IMR-90 (cell line): Measurements from ENCODE around the gene GNAI2. TPM values are rescaled to one million over a fixed set of nuclear protein-coding genes. Genes with fewer than 3 reads are reported as not detected.

Experiments
- ATAC-seq: fragments of 200-7000 bp; cut with Tn5 transposase; 2 replicates; pipeline ENCODE4 v1.9.1; 2020; ENCODE audit warnings: low read depth, mild to moderate bottlenecking, moderate library complexity
- BruUV-seq: library from RNA; stranded (reverse); fragments of 400-500 nt; replicated peaks from 2 replicates; lab custom pipeline; 2021; lab: Mats Ljungman, UMichigan
- CTCF ChIA-PET: fragments of 300-600 bp; formaldehyde crosslinking; extraction: SDS; loops from one replicate; lab custom pipeline; 2021; ENCODE audit warnings: antibody characterized with exemption; lab: Yijun Ruan, JAX
- POLR2A ChIA-PET: fragments of 300-600 bp; sonication (Branson Sonifier 250); formaldehyde crosslinking; loops from one replicate; lab custom pipeline; 2022; ENCODE audit warnings: antibody characterized with exemption; ENCODE audit not compliant: unreplicated experiment; lab: Charles Lee
- DNase-seq: peaks from one replicate; pipeline ENCODE4 v3.0.0; 2013
- H2AFZ ChIP-seq: replicated peaks from 2 replicates; pipeline ENCODE3; 2013; ENCODE audit warnings: low read length, mild to moderate bottlenecking; ENCODE audit not compliant: poor library complexity
- H2AK5ac ChIP-seq: 2 replicates; pipeline ENCODE4 v1.6.1; 2013; ENCODE audit warnings: low read depth, low read length, inconsistent platforms
- H2AK9ac ChIP-seq: replicated peaks from 2 replicates; pipeline ENCODE3; 2013; ENCODE audit warnings: mild to moderate bottlenecking, low read depth, low read length, moderate library complexity; ENCODE audit not compliant: poor library complexity
- H2BK120ac ChIP-seq: 2 replicates; pipeline ENCODE4 v1.6.1; 2013; ENCODE audit warnings: low read depth, low read length, inconsistent platforms
- H2BK15ac ChIP-seq: 3 replicates; pipeline ENCODE4 v1.6.1; 2013; ENCODE audit warnings: low read depth, low read length, inconsistent platforms
- H2BK20ac ChIP-seq: 2 replicates; pipeline ENCODE4 v1.6.1; 2013; ENCODE audit warnings: low read depth, mild to moderate bottlenecking, inconsistent platforms, low read length, moderate library complexity
- H2BK5ac ChIP-seq: 2 replicates; pipeline ENCODE4 v1.6.1; 2013; ENCODE audit warnings: mild to moderate bottlenecking, low read depth, low read length, inconsistent platforms; ENCODE audit not compliant: poor library complexity, severe bottlenecking
- H3K14ac ChIP-seq: replicated peaks from 2 replicates; pipeline ENCODE4 v1.6.1; 2013; ENCODE audit warnings: low read depth, low read length, inconsistent platforms
- H3K18ac ChIP-seq: 2 replicates; pipeline ENCODE4 v1.6.1; 2013; ENCODE audit warnings: low read depth, low read length, control low read depth
- H3K23ac ChIP-seq: 2 replicates; pipeline ENCODE4 v1.6.1; 2013; ENCODE audit warnings: low read depth, low read length, inconsistent platforms
- H3K27ac ChIP-seq: 2 replicates; pipeline ENCODE4 v1.5.1; 2013; ENCODE audit warnings: mild to moderate bottlenecking, control low read depth, low read length; ENCODE audit not compliant: insufficient read depth
- H3K27me3 ChIP-seq: 2 replicates; pipeline ENCODE4 v1.6.1; 2013; ENCODE audit warnings: low read length; ENCODE audit not compliant: control insufficient read depth, insufficient read depth
- H3K36me3 ChIP-seq: 2 replicates; pipeline ENCODE4 v1.6.1; 2013; ENCODE audit warnings: low read length, mixed read lengths; ENCODE audit not compliant: control insufficient read depth, insufficient read depth
- H3K4ac ChIP-seq: 2 replicates; pipeline ENCODE4 v1.6.1; 2013; ENCODE audit warnings: low read depth, low read length, inconsistent platforms
- H3K4me1 ChIP-seq: 2 replicates; pipeline ENCODE4 v1.6.1; 2013; ENCODE audit warnings: low read length, mixed read lengths; ENCODE audit not compliant: control insufficient read depth, insufficient read depth
- H3K4me2 ChIP-seq: 2 replicates; pipeline ENCODE4 v1.6.1; 2013; ENCODE audit warnings: low read depth, mild to moderate bottlenecking, control low read depth, low read length, moderate library complexity
- H3K4me3 ChIP-seq: 2 replicates; pipeline ENCODE4 v1.5.1; 2013; ENCODE audit warnings: low read depth, mild to moderate bottlenecking, control low read depth, low read length, moderate library complexity; ENCODE audit not compliant: insufficient read depth
- H3K56ac ChIP-seq: 2 replicates; pipeline ENCODE4 v1.6.1; 2013; ENCODE audit warnings: low read length, inconsistent platforms; ENCODE audit not compliant: insufficient read depth; ENCODE audit errors: extremely low read depth
- H3K79me1 ChIP-seq, 2 experiments: 2 replicates each; pipeline ENCODE4 v1.6.1; 2013; ENCODE audit warnings: low read length in 2 of 2, inconsistent platforms in 1 of 2, low read depth in 1 of 2
- H3K9ac ChIP-seq: 2 replicates; pipeline ENCODE4 v1.6.1; 2013; ENCODE audit warnings: low read depth, low read length, control low read depth
- H3K9me1 ChIP-seq: 2 replicates; pipeline ENCODE4 v1.6.1; 2013; ENCODE audit warnings: low read length, inconsistent platforms; ENCODE audit not compliant: insufficient read depth
- H3K9me3 ChIP-seq: 2 replicates; pipeline ENCODE4 v1.6.1; 2013; ENCODE audit warnings: low read length; ENCODE audit not compliant: control insufficient read depth, insufficient read depth
- H4K20me1 ChIP-seq: 2 replicates; pipeline ENCODE4 v1.6.1; 2013; ENCODE audit warnings: low read length, inconsistent platforms; ENCODE audit not compliant: insufficient read depth
- H4K5ac ChIP-seq: 2 replicates; pipeline ENCODE4 v1.6.1; 2013; ENCODE audit warnings: mild to moderate bottlenecking, low read depth, low read length, control low read depth
- H4K8ac ChIP-seq, 2 experiments: 2 replicates each; pipeline ENCODE4 v1.6.1; 2013; ENCODE audit warnings: low read depth in 2 of 2, low read length in 2 of 2, control low read depth in 1 of 2, inconsistent platforms in 1 of 2
- H4K91ac ChIP-seq: 2 replicates; pipeline ENCODE4 v1.6.1; 2013; ENCODE audit warnings: low read depth, low read length, inconsistent platforms; ENCODE audit not compliant: insufficient read depth
- BHLHE40 ChIP-seq: fragments of 150-350 bp; IDR thresholded peaks from 2 replicates; pipeline ENCODE4 v1.6.1; 2016; ENCODE audit warnings: mild to moderate bottlenecking, low read depth, low read length
- CHD1 ChIP-seq: IDR thresholded peaks from 2 replicates; pipeline ENCODE4 v1.6.1; 2012; ENCODE audit warnings: low read depth, low read length, improper control_type of control experiment
- MAFK ChIP-seq: IDR thresholded peaks from 2 replicates; pipeline ENCODE4 v1.6.1; 2012; ENCODE audit warnings: low read depth, low read length, improper control_type of control experiment
- MAZ ChIP-seq: IDR thresholded peaks from 2 replicates; pipeline ENCODE4 v1.6.1; 2012; ENCODE audit warnings: low read depth, mild to moderate bottlenecking, low read length, improper control_type of control experiment, moderate library complexity, borderline replicate concordance
- RCOR1 ChIP-seq: IDR thresholded peaks from 2 replicates; pipeline ENCODE4 v1.6.1; 2012; ENCODE audit warnings: mild to moderate bottlenecking, low read length, improper control_type of control experiment; ENCODE audit not compliant: insufficient replicate concordance
- RFX5 ChIP-seq: IDR thresholded peaks from 2 replicates; pipeline ENCODE4 v1.8.0; 2012; ENCODE audit warnings: low read depth, mild to moderate bottlenecking, low read length, moderate library complexity
- USF2 ChIP-seq: fragments of 150-350 bp; IDR thresholded peaks from 2 replicates; pipeline ENCODE4 v1.6.1; 2017; ENCODE audit warnings: mild to moderate bottlenecking, antibody characterized with exemption, low read length, low read depth
- WGBS, 2 experiments: methylation state at CpG; one replicate each; pipeline versions ENCODE4 v1.1.5 to v1.1.7; 2013; ENCODE audit warnings: missing lambda C conversion rate in 2 of 2; ENCODE audit not compliant: insufficient read length in 1 of 2; ENCODE audit errors: extremely low coverage in 2 of 2; 5-methylcytosine and 5-hydroxymethylcytosine counted together
- dilution Hi-C: fragments of 300-500 bp; cut with HindIII; formaldehyde crosslinking; loops from one replicate; pipeline ENCODE4 v1.14.3; 2018; ENCODE audit warnings: low sequenced_read_pairs; ENCODE audit not compliant: unreplicated experiment
- in situ Hi-C: fragments of 300-500 bp; cut with MboI; formaldehyde crosslinking; loops from 3 replicates; pipeline ENCODE4 v1.14.3; 2019; ENCODE audit warnings: low sequenced_read_pairs, inconsistent platforms, mixed read lengths
- intact Hi-C: fragments of 100-400 bp; cut with micrococcal nuclease; formaldehyde crosslinking; loops from 2 replicates; pipeline ENCODE4 v1.10.0; 2022
- polyA plus RNA-seq, 3 experiments: library from polyadenylated mRNA; depleted of rRNA; stranded (reverse); fragments of >200 nt; gene quantifications; 2 replicates each; pipeline ENCODE4 v1.2.3, GENCODE V29; 2012; ENCODE audit warnings: low replicate concordance in 1 of 3
- total RNA-seq: library from RNA; depleted of rRNA; stranded (reverse); fragments of >200 nt; gene quantifications from 2 replicates; pipeline ENCODE4 v1.2.3, GENCODE V29; 2012

Gene GNAI2
- total and polyA plus RNA-seq, 2 of the 4 experiments (the other 2 are of a cell fraction), result 867 to 1,079 TPM

- H2AK9ac ChIP-seq, result no peak overlapping the region
- ChIA-PET CTCF (interaction anchor here (1.4 kb wide), 1 partner anchor 99 kb away, joined by 3 read pairs; no protein-coding TSS in a partner anchor), POLR2A (no interaction called here)
- no peak overlapping the region for H3K4me2 ChIP-seq
- no peaks in the 10 kb centered on the region for H3K9me3 ChIP-seq
- no peak overlapping the region for H4K91ac ChIP-seq
- no peak overlapping the region for H2AK5ac ChIP-seq
- no peak overlapping the region for H3K9ac ChIP-seq
- intact Hi-C loops, result no loop called here
- H2AFZ ChIP-seq, result no peak overlapping the region
- H3K4ac ChIP-seq, result no peak overlapping the region
- no peak overlapping the region for H4K5ac ChIP-seq
- dilution Hi-C loops, result no loop called here
- H3K27me3 ChIP-seq, result peaks cover 22% of the 10 kb centered on the region; the same call in 1 of the 2 replicates
- no peak overlapping the region for H3K56ac ChIP-seq
- TF ChIP-seq CHD1, result no peak
- TF ChIP-seq RCOR1, result no peak
- no peak for TF ChIP-seq USF2
- no peak for TF ChIP-seq MAZ
- no peak for TF ChIP-seq MAFK
- no peak for TF ChIP-seq RFX5
- TF ChIP-seq BHLHE40, result no peak
- no peak overlapping the region for H4K8ac ChIP-seq
- H2BK20ac ChIP-seq, result no peak overlapping the region
- no peak overlapping the region for H2BK5ac ChIP-seq
- in situ Hi-C loops, result no loop called here
- H3K18ac ChIP-seq, result no peak overlapping the region
- H2BK120ac ChIP-seq, result no peak overlapping the region
- no peak overlapping the region for H3K14ac ChIP-seq
- no peaks in the 10 kb centered on the region for H4K20me1 ChIP-seq
- H3K4me3 ChIP-seq, result no peak overlapping the region
- WGBS, 2 experiments, result no CpG with 5 or more reads among the region's 6 CpGs
- H2BK15ac ChIP-seq, result no peak overlapping the region
- H3K9me1 ChIP-seq, result no peaks in the 10 kb centered on the region
- DNase-seq (no peak), ATAC-seq (no peak)
- H3K36me3 ChIP-seq, result no peaks in the 10 kb centered on the region
- no peak overlapping the region for H3K23ac ChIP-seq
- no peak overlapping the region for H3K27ac ChIP-seq
- BruUV-seq, result no TSS peak
- no peaks in the 10 kb centered on the region for H3K4me1 ChIP-seq
- no peaks in the 10 kb centered on the region for H3K79me1 ChIP-seq
These were observed 15.9 kb upstream of the GNAI2 start for GRCh38 chr3:50220109-50220508.
